Activated CD4-positive, alpha-beta T cell treated with anti-CD3 and anti-CD28 coated beads for 36 hours (primary cell): Measurements from ENCODE around the gene ZNF334. TPM values are rescaled to one million over a fixed set of nuclear protein-coding genes. Genes with fewer than 3 reads are reported as not detected.

Source experiments
- ATAC-seq: fragments of 200-7000 bp; cut with Tn5 transposase; one replicate; pipeline ENCODE4 v1.10.0; 2021; ENCODE audit warnings: mild to moderate bottlenecking, moderate library complexity
- CTCF ChIA-PET: fragments of 350-600 bp; sonication (Branson Sonifier 250); formaldehyde crosslinking; loops from one replicate; lab custom pipeline; 2021; ENCODE audit warnings: antibody characterized with exemption; lab: Charles Lee
- POLR2A ChIA-PET: fragments of 350-600 bp; sonication (Branson Sonifier 250); formaldehyde crosslinking; loops from one replicate; lab custom pipeline; 2021; ENCODE audit warnings: antibody characterized with exemption, inconsistent platforms; lab: Charles Lee
- DNase-seq: peaks from one replicate; pipeline ENCODE4 v3.0.0-alpha.2; 2020
- H3K27ac Mint-ChIP-seq: one replicate; pipeline ENCODE4 v1.8.0; 2021; ENCODE audit warnings: mixed read lengths
- H3K27me3 Mint-ChIP-seq: one replicate; pipeline ENCODE4 v1.8.0; 2021; ENCODE audit warnings: mixed read lengths
- H3K36me3 Mint-ChIP-seq: one replicate; pipeline ENCODE4 v1.8.0; 2021; ENCODE audit warnings: low read depth, mixed read lengths
- H3K4me1 Mint-ChIP-seq: one replicate; pipeline ENCODE4 v1.8.0; 2021; ENCODE audit warnings: mixed read lengths
- H3K4me3 Mint-ChIP-seq: one replicate; pipeline ENCODE4 v1.8.0; 2021; ENCODE audit warnings: mild to moderate bottlenecking, moderate library complexity, mixed read lengths
- H3K9me3 Mint-ChIP-seq: one replicate; pipeline ENCODE4 v1.8.0; 2021; ENCODE audit warnings: low read depth, mixed read lengths
- intact Hi-C, 2 experiments: fragments of 100-400 bp; cut with DNase I in 1 of 2; cut with micrococcal nuclease in 1 of 2; formaldehyde crosslinking; loops; one replicate each; pipeline versions ENCODE4 v1.14.2 to v1.15.1; 2022 to 2024; cut with DNase I, micrococcal nuclease
- total RNA-seq, 2 experiments: library from RNA; stranded (reverse); gene quantifications; one replicate each; pipeline ENCODE4 v1.2.3, GENCODE V29; 2021

The ZNF334 gene
- total RNA-seq, 2 experiments from 2014 or later = 3.4 to 4.9 TPM

DNA sequence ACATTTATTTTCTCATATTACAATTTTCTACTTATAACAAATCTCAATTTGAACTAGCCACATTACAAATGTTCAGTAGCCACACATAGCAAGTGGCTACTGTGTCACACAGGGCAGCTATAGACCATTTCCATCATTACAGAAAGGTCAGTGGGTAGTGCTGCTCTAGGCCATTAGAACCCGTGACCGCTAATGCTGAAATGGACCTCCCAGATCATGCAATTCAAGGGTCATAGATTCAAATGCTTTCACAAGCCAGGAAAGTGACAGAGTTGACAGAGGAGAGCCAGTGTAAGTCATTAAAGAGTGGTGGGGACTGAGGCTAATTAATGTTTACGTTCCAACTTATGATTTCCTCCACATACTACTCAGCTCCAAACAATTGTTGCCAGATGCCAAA, 40.6 kb upstream of the ZNF334 start:
- Mint-ChIP-seq H3K4me1 (peaks cover 46% of the 10 kb centered on the region), H3K27ac (no peak overlapping the region), H3K27me3 (peaks cover 2% of the 10 kb centered on the region), H3K4me3 (no peak overlapping the region), H3K9me3 (no peaks in the 10 kb centered on the region), H3K36me3 (no peaks in the 10 kb centered on the region)
- intact Hi-C loops = loop anchor here in 1 of 2 experiments (1.0 to 2.0 kb wide), 2 partner anchors 9 to 41 kb away; partner anchors contain the start of gene ZNF334
- no peak for ATAC-seq
- ChIA-PET CTCF (no interaction called here), POLR2A (no interaction called here)
- no peak for DNase-seq

DNA sequence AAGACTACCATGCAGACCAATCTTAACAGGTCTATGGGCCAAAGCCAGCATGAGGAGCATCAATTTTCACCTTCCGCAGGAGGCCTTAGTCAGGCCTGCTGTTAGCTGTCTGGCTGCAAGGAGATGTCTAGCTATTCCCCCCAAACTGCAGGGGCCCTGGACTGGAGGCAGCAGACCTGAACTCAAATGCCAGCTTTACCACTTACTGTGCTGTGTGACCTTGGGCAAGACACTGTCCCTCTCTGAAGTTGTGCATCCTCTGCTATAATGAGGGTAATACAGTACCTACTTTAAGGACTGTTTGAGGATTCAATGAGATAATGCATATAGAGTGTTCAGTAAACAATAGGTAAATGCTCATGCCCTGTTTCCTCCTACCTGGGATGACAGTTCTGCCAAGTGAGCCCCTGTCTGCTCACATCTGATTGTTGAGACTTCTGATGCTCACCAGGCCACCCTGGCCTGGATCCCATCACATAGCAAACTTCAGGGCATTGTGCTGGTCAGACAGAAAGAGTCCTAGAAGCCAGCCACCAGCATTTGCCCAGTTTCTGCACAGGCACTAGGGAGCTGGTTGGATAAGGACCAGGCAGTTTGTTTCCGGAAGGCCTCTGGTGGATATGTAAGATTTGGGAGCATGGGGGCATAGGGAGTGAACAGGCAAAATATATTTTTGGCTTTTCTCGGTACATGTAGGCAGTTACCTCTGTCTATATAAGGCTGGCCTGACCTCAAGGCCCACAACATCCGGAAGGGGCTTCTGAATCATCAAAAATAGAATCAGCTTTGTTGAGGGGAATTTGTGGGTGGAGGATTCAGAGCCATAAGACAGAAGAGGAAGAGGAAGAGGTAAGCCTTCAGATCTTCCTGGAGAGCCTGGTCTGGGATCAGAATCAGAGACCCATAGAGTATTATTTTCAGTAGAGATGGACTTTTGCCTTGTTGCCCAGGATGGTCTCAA, 39.4 kb upstream of the ZNF334 start:
- POLR2A ChIA-PET = interaction anchor here (0.6 kb wide), 1 partner anchor 202 kb away, joined by 4 read pairs; no protein-coding TSS in a partner anchor
- peak; percentile 89 for ATAC-seq
- Mint-ChIP-seq H3K27me3 (peaks cover 2% of the 10 kb centered on the region), H3K36me3 (no peaks in the 10 kb centered on the region), H3K4me3 (peak overlapping the region; percentile 33), H3K4me1 (peaks cover 35% of the 10 kb centered on the region), H3K9me3 (no peaks in the 10 kb centered on the region), H3K27ac (peak overlapping the region; percentile 69)
- DNase-seq = peak; percentile 78
- CTCF ChIA-PET = interaction anchor here (0.7 to 1.8 kb wide), 3 partner anchors 10 to 28 kb away, joined by 4 to 6 read pairs (median 5); no protein-coding TSS in a partner anchor
- intact Hi-C loops = loop anchor here in 1 of 2 experiments (1.0 to 2.0 kb wide), 2 partner anchors 7 to 40 kb away; partner anchors contain the start of gene ZNF334

DNA sequence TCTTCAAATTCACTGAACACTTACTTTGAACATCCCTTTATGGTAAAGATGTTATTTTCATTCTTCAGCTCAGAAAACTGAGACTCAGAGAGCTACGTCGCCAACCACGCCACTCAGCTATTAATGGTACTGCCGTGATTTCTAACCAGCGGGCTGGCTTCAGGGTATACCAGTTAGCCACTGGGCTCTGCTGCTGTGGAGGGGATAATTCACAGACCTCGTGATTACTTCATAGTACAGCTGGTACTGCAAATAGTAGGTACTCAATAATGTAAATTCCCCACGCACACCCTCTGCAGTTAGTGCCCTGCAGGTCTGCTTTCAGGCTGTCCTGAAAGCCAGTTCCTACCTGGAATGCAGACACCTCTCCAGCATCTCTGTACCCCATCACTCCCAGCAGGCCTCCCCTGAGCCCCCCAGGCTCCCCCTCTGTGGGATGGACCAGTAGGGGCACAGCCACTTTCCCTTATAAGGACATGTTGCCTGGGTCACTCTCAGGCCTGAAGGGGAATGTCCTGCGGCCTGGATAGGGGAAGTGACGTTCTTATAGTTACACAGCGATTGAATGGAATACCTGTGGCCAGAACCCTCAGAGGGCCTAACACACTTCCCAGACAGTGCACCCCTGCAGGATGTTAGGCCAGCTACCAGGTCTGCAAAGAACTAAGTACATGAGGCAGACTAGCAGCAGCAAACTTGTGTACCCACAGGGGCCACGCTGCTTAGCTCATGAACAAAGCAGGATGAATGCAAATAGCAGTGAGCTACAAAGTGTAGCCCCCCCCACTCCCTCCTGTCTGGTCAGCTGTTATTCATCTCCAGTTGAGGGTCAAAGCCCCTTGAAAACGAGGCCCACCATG, 38.4 kb upstream of the ZNF334 start:
- H3K36me3 Mint-ChIP-seq = no peaks in the 10 kb centered on the region
- no peak overlapping the region for H3K4me3 Mint-ChIP-seq
- intact Hi-C loops = loop anchor here in 1 of 2 experiments (2.0 kb wide), 1 partner anchor 39 kb away; the partner anchor contains the start of gene ZNF334
- ATAC-seq (no peak), DNase-seq (no peak)
- POLR2A ChIA-PET = no interaction called here
- H3K27ac Mint-ChIP-seq = peak overlapping the region; percentile 13
- no peaks in the 10 kb centered on the region for H3K9me3 Mint-ChIP-seq
- CTCF ChIA-PET = interaction anchor here (0.5 to 2.8 kb wide), 8 partner anchors 10 to 832 kb away, joined by 3 to 11 read pairs (median 4); no protein-coding TSS in a partner anchor
- H3K4me1 Mint-ChIP-seq = peaks cover 30% of the 10 kb centered on the region
- peaks cover 2% of the 10 kb centered on the region for H3K27me3 Mint-ChIP-seq

DNA sequence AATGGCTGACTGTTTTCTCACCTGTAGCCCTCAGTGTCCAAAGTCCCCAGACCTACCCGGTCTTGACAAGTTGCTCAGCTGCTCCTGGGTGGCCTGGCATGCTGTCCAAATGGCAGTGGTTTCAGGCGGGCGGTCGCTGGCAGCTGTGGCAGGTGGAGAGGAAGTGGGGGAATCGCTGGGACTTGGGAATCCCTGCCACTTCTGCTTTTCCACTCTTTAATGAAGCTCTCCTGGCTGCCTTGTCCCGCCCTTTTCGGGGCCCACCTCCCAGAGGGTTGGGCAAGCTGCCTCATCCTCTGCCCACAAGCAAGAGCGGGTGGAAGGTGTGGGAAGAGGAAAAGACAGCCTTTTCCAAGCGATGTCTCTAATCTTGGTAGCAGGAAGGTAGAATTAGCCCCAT, 37.1 kb upstream of the ZNF334 start, which contains the start of gene OCSTAMP:
TSS of gene OCSTAMP (minus strand) at position 194 of the 400 bp plus-strand sequence. CDS start at position 100, 94 bp downstream.
- Mint-ChIP-seq H3K27me3 (peaks cover 2% of the 10 kb centered on the region), H3K27ac (no peak within 1 kb of the TSS), H3K36me3 (no peaks in the 10 kb centered on the region), H3K9me3 (no peaks in the 10 kb centered on the region), H3K4me1 (peaks cover 28% of the 10 kb centered on the region), H3K4me3 (no peak within 1 kb of the TSS)
- ATAC-seq (no peak), DNase-seq (no peak)
- ChIA-PET POLR2A (interaction anchor here (0.6 kb wide), 1 partner anchor 149 kb away, joined by 3 read pairs; no protein-coding TSS in a partner anchor), CTCF (interaction anchor here (0.6 to 2.8 kb wide), 8 partner anchors 8 to 343 kb away, joined by 3 to 11 read pairs (median 4); no protein-coding TSS in a partner anchor)
- intact Hi-C loops = no loop called here

DNA sequence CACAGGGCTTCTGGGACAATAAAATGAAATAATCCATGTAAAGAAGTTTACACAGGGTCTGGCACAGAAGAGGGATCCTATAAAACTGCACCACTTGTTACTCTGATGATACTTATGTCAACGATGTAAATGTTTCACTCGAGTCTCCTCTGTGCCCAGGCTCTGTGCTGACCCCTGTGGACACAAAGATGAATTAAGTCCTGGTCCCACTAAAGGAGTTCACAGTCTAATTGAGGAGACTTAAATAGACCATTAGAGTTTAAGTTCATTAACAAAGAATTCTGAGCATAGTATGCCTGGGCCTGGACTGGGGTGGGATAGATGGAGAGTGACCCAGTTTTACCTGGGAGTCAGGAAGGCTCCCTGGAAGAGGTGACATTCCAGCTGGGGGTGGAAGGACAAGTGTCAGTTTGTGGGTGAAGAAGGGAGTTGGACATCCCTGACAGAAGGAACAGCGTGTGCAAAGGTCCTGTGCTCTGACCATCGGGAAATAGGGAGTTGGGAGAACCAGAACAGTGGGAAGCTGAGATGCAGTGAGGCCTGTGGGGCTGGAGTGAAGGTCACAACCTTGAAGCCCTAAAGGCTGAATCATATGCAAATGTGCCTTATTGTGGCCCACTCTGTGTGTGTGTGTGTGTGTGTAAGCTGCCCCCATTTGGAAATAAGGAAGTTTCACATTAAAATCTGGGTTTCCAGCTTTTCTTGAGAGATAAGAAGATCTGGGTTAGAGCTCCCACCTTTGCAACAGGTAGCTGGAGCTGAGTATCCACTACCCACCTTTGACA, 36.0 kb upstream of the ZNF334 start:
- Mint-ChIP-seq H3K27ac (no peak overlapping the region), H3K9me3 (no peaks in the 10 kb centered on the region), H3K36me3 (no peaks in the 10 kb centered on the region), H3K4me3 (no peak overlapping the region), H3K4me1 (peaks cover 27% of the 10 kb centered on the region), H3K27me3 (no peaks in the 10 kb centered on the region)
- ChIA-PET CTCF (interaction anchor here (0.6 to 2.8 kb wide), 7 partner anchors 9 to 535 kb away, joined by 3 to 11 read pairs (median 3); no protein-coding TSS in a partner anchor), POLR2A (no interaction called here)
- ATAC-seq (no peak), DNase-seq (no peak)
- intact Hi-C loops = no loop called here

DNA sequence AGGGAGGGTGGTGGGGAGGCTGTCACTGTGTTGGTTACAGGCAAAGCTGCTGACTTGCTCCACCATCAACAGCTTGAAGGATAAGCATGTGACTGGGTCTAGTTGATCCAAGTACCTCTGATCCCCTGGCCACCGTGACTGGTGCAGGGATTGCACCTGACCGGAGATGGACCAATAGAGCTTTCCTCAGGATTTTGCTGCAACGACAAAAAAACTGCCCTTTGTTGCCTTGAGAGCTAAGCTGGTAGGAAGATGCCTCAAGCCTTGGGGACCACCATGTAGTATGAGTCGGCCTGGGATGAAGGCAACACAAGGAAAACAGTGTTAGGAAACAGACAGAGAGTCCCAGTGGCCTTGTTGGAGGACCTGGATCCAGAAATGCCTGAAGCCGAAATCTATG, 35.3 kb upstream of the ZNF334 start:
- DNase-seq (no peak), ATAC-seq (no peak)
- H3K9me3 Mint-ChIP-seq = no peaks in the 10 kb centered on the region
- no peak overlapping the region for H3K27ac Mint-ChIP-seq
- no peaks in the 10 kb centered on the region for H3K36me3 Mint-ChIP-seq
- H3K4me1 Mint-ChIP-seq = peaks cover 29% of the 10 kb centered on the region
- peaks cover under 1% of the 10 kb centered on the region for H3K27me3 Mint-ChIP-seq
- CTCF ChIA-PET = interaction anchor here (0.9 to 2.8 kb wide), 4 partner anchors 13 to 534 kb away, joined by 3 to 11 read pairs (median 4); no protein-coding TSS in a partner anchor
- intact Hi-C loops = no loop called here
- H3K4me3 Mint-ChIP-seq = no peak overlapping the region
- POLR2A ChIA-PET = no interaction called here

DNA sequence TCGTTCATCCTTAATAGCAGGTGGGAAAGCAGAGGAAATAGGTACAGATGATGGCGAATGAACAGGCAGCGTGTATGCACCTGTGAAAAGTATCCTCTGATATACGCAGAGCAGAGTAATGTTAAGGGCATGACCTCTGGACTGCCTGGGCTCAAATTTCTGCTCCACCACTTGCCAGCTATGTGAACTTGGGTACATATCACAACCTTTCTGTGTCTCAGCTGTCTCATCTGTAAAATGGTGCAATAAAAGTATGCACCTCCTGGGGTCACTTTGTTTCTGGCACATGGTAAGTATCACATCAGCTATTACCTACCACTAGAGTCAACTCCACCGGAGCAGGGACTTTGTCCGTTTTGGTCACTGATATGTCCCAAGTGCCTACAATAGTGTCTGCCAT, 34.6 kb upstream of the ZNF334 start:
- intact Hi-C loops = loop anchor here in 1 of 2 experiments (1.0 kb wide), 1 partner anchor 35 kb away; the partner anchor contains the start of gene ZNF334
- Mint-ChIP-seq H3K4me3 (no peak overlapping the region), H3K9me3 (no peaks in the 10 kb centered on the region), H3K27me3 (peaks cover 2% of the 10 kb centered on the region), H3K4me1 (peaks cover 23% of the 10 kb centered on the region), H3K27ac (no peak overlapping the region), H3K36me3 (no peaks in the 10 kb centered on the region)
- DNase-seq (no peak), ATAC-seq (no peak)
- CTCF ChIA-PET = no interaction called here
- POLR2A ChIA-PET = no interaction called here

DNA sequence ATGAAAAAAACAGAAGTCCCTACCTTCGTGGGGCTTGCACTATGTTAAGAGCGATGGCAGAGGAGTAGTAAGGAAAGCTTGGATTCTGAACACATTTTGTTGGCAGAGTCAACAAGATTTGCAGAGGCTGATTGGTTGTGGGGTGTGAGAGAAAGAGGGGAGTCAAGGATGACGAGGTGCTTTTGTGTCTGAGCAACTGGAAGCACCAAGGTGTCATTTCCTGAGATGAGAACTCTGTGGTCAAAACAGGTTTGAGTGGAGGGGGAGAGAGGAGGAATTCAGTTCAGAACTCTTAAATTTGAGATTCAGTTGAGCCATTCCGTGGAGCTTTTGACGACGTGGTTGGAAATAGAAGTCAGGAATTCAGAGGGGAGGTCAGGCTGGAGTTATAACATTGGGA, 33.6 kb upstream of the ZNF334 start:
- CTCF ChIA-PET = interaction anchor here (0.6 to 1.1 kb wide), 3 partner anchors 11 to 381 kb away, joined by 3 to 4 read pairs (median 3); no protein-coding TSS in a partner anchor
- intact Hi-C loops = loop anchor here in 1 of 2 experiments (1.0 kb wide), 1 partner anchor 34 kb away; the partner anchor contains the start of gene ZNF334
- no peak overlapping the region for H3K27ac Mint-ChIP-seq
- H3K4me1 Mint-ChIP-seq = peaks cover 13% of the 10 kb centered on the region
- peaks cover 7% of the 10 kb centered on the region for H3K27me3 Mint-ChIP-seq
- POLR2A ChIA-PET = no interaction called here
- DNase-seq (peak; percentile 20), ATAC-seq (peak; percentile 35)
- no peaks in the 10 kb centered on the region for H3K36me3 Mint-ChIP-seq
- H3K4me3 Mint-ChIP-seq = no peak overlapping the region
- no peaks in the 10 kb centered on the region for H3K9me3 Mint-ChIP-seq

DNA sequence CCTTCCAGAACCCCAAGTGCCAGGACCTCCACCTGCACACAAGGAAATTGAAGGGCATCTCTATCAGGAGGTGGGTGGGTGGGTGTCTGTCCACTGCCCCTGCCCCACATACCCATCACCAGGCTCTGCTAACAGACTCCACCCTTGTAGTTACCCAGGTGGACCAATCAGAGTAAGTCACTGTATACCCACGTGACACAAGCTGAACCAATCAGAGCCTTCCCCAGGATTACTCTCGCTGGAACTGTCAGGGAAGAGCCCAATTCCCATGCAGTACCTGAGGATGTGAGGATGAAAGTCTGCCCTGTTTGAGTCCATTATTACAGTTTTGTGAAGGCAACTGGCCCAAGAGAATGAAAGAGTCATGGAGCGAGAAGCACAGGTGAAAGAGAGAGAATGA, 32.9 kb upstream of the ZNF334 start:
- H3K27ac Mint-ChIP-seq = no peak overlapping the region
- intact Hi-C loops = no loop called here
- no peaks in the 10 kb centered on the region for H3K36me3 Mint-ChIP-seq
- ATAC-seq (no peak), DNase-seq (no peak)
- peaks cover 7% of the 10 kb centered on the region for H3K27me3 Mint-ChIP-seq
- ChIA-PET POLR2A (interaction anchor here (0.7 kb wide), 1 partner anchor 77 kb away, joined by 3 read pairs; no protein-coding TSS in a partner anchor), CTCF (interaction anchor here (0.7 kb wide), 1 partner anchor 715 kb away, joined by 3 read pairs; no protein-coding TSS in a partner anchor)
- H3K4me1 Mint-ChIP-seq = peaks cover 10% of the 10 kb centered on the region
- H3K9me3 Mint-ChIP-seq = no peaks in the 10 kb centered on the region
- H3K4me3 Mint-ChIP-seq = no peak overlapping the region

DNA sequence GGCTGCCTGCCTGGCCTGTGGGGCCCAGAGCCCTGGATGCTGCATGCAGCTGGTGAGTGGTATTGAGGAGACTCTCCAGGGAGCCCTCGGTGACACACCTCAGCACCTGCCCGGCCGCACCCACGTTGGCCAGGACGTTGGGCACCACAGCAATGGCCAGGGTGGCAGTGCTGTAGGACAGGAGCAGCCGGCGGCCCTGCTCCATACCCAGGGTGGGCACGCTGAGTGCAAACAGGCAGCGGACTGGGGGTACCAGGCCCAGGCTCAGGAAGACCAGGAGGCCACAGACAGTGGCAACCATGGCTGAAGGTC, 32.4 kb upstream of the ZNF334 start:
- intact Hi-C loops = loop anchor here (1.0 to 2.0 kb wide), 6 partner anchors 8 to 144 kb away; partner anchors contain the start of genes ELMO2 (in 1 of the 2), TP53RK (in 1 of the 2) and ZNF334 (in 1 of the 2)
- Mint-ChIP-seq H3K4me1 (peaks cover 10% of the 10 kb centered on the region), H3K9me3 (no peaks in the 10 kb centered on the region), H3K27ac (no peak overlapping the region), H3K36me3 (no peaks in the 10 kb centered on the region), H3K4me3 (no peak overlapping the region), H3K27me3 (peaks cover 10% of the 10 kb centered on the region)
- ATAC-seq (no peak), DNase-seq (no peak)
- ChIA-PET POLR2A (interaction anchor here (0.7 kb wide), 1 partner anchor 77 kb away, joined by 3 read pairs; no protein-coding TSS in a partner anchor), CTCF (interaction anchor here (0.7 kb wide), 1 partner anchor 715 kb away, joined by 3 read pairs; no protein-coding TSS in a partner anchor)
